ENCODE measurements around the gene JMJD7. TPM values are rescaled to one million over a fixed set of nuclear protein-coding genes. Genes with fewer than 3 reads are reported as not detected.
"Not testable (repeated sequence)": the region's sequence is repeated elsewhere in the genome, so short reads cannot be mapped to it uniquely, and the experiment has no call there.

JMJD7 gene
- total RNA-seq, 4 donors from 2014 or later = 0.59 to 27.2 (median 9.8) TPM

- H3K27ac ChIP-seq = no peak overlapping the region
Measured at GRCh38 chr15:41825572-41826535, 2.0 kb upstream of the JMJD7 start.

DNA sequence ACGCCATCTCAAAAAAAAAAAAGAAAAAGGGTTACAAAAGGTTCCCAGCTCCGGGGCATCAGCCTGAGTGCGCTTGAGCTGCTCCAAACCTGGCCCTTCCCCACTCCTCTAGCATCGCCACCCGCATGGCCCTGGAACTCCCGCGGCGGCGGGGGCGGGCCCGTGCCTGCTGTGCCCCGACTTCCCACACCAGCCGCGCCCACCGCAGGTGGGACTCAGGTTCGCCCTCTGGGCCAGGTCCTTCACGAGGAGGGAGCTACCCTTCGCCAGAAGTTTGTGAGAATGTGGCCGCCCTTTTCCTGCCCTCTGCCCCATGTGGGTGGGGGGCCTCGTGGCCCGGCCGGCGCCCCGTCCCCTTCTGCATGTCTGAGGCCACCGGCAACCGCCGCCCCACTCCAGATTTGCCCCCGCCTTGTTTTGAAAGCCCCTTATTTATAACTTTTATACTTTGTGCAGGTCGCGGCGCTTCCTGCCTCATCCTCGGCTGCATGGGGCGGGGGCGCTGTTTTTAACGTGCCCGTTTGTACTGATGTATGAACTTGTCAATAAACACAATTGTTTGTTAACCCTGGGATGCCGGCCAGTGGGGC lies 507 bp upstream of the JMJD7 start:
- H3K4me3 ChIP-seq = peak overlapping the region; percentile 72 to 85
- TF ChIP-seq POLR2A (IDR thresholded peaks at IDR 0.05) = no peak
- TF ChIP-seq CTCF (IDR thresholded peaks at IDR 0.05) = no peak
- H3K27ac ChIP-seq = peak overlapping the region; percentile 53 to 82
- peaks cover 0 to 16% of the 10 kb centered on the region in 2 donors for H3K4me1 ChIP-seq
- no peaks in the 10 kb centered on the region for H3K9me3 ChIP-seq
- no peaks in the 10 kb centered on the region for H3K27me3 ChIP-seq
- intact Hi-C loops (cut with DNase I; ENCODE audit: low total_unique reads) = no loop called here
- no peaks in the 10 kb centered on the region for H3K36me3 ChIP-seq
- no peak for DNase-seq

More at GRCh38 chr15:41825572-41826535, 2.0 kb upstream of the JMJD7 start:
- intact Hi-C loops (cut with DNase I; ENCODE audit: low total_unique reads) = no loop called here
- H3K4me1 ChIP-seq = peaks cover 0 to 16% of the 10 kb centered on the region in 2 donors
- H3K9me3 ChIP-seq = no peaks in the 10 kb centered on the region
- TF ChIP-seq CTCF (IDR thresholded peaks at IDR 0.05) = no peak
- TF ChIP-seq POLR2A (IDR thresholded peaks at IDR 0.05) = no peak
- H3K4me3 ChIP-seq = no peak overlapping the region
- no peak for DNase-seq
- no peaks in the 10 kb centered on the region for H3K27me3 ChIP-seq
- H3K36me3 ChIP-seq = no peaks in the 10 kb centered on the region

GRCh38 chr15:41828807-41829141 lies 882 bp downstream of the JMJD7 start:
- Histone ChIP-seq H3K9me3 (no peaks in the 10 kb centered on the region), H3K4me1 (peaks cover 0 to 16% of the 10 kb centered on the region in 2 donors), H3K27ac (peak overlapping the region; percentile 82 to 85), H3K4me3 (peak overlapping the region; percentile 72 to 85), H3K27me3 (no peaks in the 10 kb centered on the region), H3K36me3 (no peaks in the 10 kb centered on the region)
- DNase-seq = no peak
- TF ChIP-seq POLR2A (IDR thresholded peaks at IDR 0.05) (no peak), CTCF (IDR thresholded peaks at IDR 0.05) (no peak)
- intact Hi-C loops (cut with DNase I; ENCODE audit: low total_unique reads) = no loop called here

GRCh38 chr15:41829959-41830646 lies 2.2 kb downstream of the JMJD7 start:
- Histone ChIP-seq H3K4me3 (no peak overlapping the region), H3K27ac (no peak overlapping the region), H3K4me1 (peaks cover 0 to 16% of the 10 kb centered on the region in 2 donors), H3K27me3 (no peaks in the 10 kb centered on the region), H3K36me3 (no peaks in the 10 kb centered on the region), H3K9me3 (no peaks in the 10 kb centered on the region)
- TF ChIP-seq CTCF (IDR thresholded peaks at IDR 0.05) (no peak), POLR2A (IDR thresholded peaks at IDR 0.05) (no peak)
- peak in 1 of 2 donors; percentile 40 for DNase-seq
- intact Hi-C loops (cut with DNase I; ENCODE audit: low total_unique reads) = no loop called here

DNA sequence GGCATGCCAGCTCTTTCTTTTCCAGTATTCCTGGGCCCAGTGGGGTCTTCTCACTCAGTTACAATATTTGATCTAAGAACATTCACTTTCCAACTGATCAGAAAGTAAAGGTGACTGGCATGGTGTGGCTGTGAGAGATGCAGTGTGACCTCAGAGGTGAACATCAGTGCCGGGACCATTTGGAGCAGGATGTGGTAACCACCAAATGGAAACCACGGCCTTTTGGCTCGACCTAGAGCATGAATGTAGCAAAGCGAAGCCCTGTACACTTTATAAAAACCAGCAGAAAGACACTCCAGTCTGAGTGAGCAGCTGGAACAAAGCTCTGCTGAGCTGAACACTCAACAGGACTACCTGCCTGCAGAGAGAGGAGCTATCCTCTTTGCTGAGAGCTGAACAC lies 3.4 kb downstream of the JMJD7 start:
- H3K9me3 ChIP-seq; H3K4me3 ChIP-seq; H3K27ac ChIP-seq; H3K27me3 ChIP-seq; DNase-seq; intact Hi-C loops (cut with DNase I; ENCODE audit: low total_unique reads); H3K36me3 ChIP-seq: not testable (repeated sequence)
- peaks cover 0 to 16% of the 10 kb centered on the region in 2 donors for H3K4me1 ChIP-seq

All from uterus (tissue), 4 donors.